ENCODE results near the gene TARBP1. TPM values are rescaled to one million over a fixed set of nuclear protein-coding genes. Genes with fewer than 3 reads are reported as not detected.
A peak's percentile ranks its signal among the peaks of the same experiment; 100 is the strongest.

Gene TARBP1
- total RNA-seq, 1 experiment from 2014 or later, result 47.3 TPM

DNA sequence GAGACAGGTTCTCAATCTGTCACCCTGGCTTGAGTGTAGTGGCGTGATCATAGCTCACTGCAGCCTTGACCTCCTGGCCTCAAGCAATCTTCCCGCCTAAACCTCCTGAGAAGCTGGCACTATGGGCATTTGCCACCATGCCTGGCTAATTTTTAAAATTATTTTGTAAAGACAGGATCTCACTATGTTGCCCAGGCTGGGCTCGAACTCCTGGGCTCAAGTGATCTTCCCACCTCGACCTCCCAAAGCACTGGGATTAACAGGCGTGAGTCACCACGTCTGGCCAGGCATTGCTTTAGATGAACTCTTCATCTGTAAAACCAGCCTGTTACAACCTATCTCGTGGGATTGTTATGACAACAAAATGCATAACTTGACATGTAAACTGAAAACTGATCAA, 103.3 kb downstream of the TARBP1 start:
- Histone ChIP-seq H3K27me3 (ENCODE audit: insufficient read depth, low read depth) (no peaks in the 10 kb centered on the region), H2AFZ (no peak overlapping the region), H3K9me2 (ENCODE audit: insufficient read depth) (no peaks in the 10 kb centered on the region), H3K9me3 (ENCODE audit: insufficient read depth, low read depth) (no peaks in the 10 kb centered on the region), H3K36me3 (ENCODE audit: low read depth) (peaks cover 36% of the 10 kb centered on the region), H3K4me3 (no peak overlapping the region), H4K20me1 (ENCODE audit: insufficient read depth) (no peaks in the 10 kb centered on the region), H3F3A (ENCODE audit: insufficient read depth, low read depth) (peaks cover 19% of the 10 kb centered on the region), H3K4me2 (peak overlapping the region; percentile 91; the same call in 1 of the 2 replicates), H3K79me2 (ENCODE audit: low read depth) (peaks cover 57% of the 10 kb centered on the region), H3K27ac (no peak overlapping the region), H3K4me1 (replicated peaks; ENCODE audit: insufficient read depth) (peaks cover 23% of the 10 kb centered on the region)
- intact Hi-C loops (cut with micrococcal nuclease; ENCODE audit: unreplicated experiment), result loop anchor here (10.0 kb wide), 1 partner anchor 719 kb away; no protein-coding TSS in a partner anchor
- TF ChIP-seq CTCF (conservative IDR thresholded peaks at IDR 0.05) (no peak), EZH2 (IDR thresholded peaks at IDR 0.05; ENCODE audit: low read depth) (no peak)
- ChIA-PET CTCF (no interaction called here), POLR2A (ENCODE audit: unreplicated experiment) (no interaction called here)
- DNase-seq, result no peak
- BruUV-seq (replicated peaks), result no TSS peak

- Histone ChIP-seq H3K4me2 (peak overlapping the region; percentile 91), H3K9me2 (ENCODE audit: insufficient read depth) (no peaks in the 10 kb centered on the region), H3K79me2 (ENCODE audit: low read depth) (peaks cover 50% of the 10 kb centered on the region), H3K4me3 (peak overlapping the region; percentile 98), H3K27ac (peak overlapping the region; percentile 99), H3K27me3 (ENCODE audit: insufficient read depth, low read depth) (no peaks in the 10 kb centered on the region), H2AFZ (peak overlapping the region; percentile 98), H3F3A (ENCODE audit: insufficient read depth, low read depth) (peaks cover 34% of the 10 kb centered on the region), H3K36me3 (ENCODE audit: low read depth) (peaks cover 23% of the 10 kb centered on the region), H3K4me1 (replicated peaks; ENCODE audit: insufficient read depth) (peaks cover 41% of the 10 kb centered on the region), H4K20me1 (ENCODE audit: insufficient read depth) (no peaks in the 10 kb centered on the region), H3K9me3 (ENCODE audit: insufficient read depth, low read depth) (0 out of 2 replicates have a peak, but pooled peaks cover 2% of the 10 kb centered on the region)
- no peak for DNase-seq
- ChIA-PET CTCF (interaction anchor here (0.6 to 1.1 kb wide), 4 partner anchors 18 to 250 kb away, joined by 3 to 4 read pairs (median 3); no protein-coding TSS in a partner anchor), POLR2A (ENCODE audit: unreplicated experiment) (interaction anchor here (0.6 to 0.7 kb wide), 8 partner anchors 11 to 1520 kb away, joined by 3 to 6 read pairs (median 4); no protein-coding TSS in a partner anchor)
- no TSS peak for BruUV-seq (replicated peaks)
- TF ChIP-seq EZH2 (IDR thresholded peaks at IDR 0.05; ENCODE audit: low read depth), result no peak
- TF ChIP-seq CTCF (conservative IDR thresholded peaks at IDR 0.05), result no peak
- intact Hi-C loops (cut with micrococcal nuclease; ENCODE audit: unreplicated experiment), result loop anchor here (5.0 to 10.0 kb wide), 2 partner anchors 721 to 953 kb away; partner anchors contain the start of genes ARID4B and GGPS1
Observed at GRCh38 chr1:234373959-234374254, 105.1 kb downstream of the TARBP1 start.

DNA sequence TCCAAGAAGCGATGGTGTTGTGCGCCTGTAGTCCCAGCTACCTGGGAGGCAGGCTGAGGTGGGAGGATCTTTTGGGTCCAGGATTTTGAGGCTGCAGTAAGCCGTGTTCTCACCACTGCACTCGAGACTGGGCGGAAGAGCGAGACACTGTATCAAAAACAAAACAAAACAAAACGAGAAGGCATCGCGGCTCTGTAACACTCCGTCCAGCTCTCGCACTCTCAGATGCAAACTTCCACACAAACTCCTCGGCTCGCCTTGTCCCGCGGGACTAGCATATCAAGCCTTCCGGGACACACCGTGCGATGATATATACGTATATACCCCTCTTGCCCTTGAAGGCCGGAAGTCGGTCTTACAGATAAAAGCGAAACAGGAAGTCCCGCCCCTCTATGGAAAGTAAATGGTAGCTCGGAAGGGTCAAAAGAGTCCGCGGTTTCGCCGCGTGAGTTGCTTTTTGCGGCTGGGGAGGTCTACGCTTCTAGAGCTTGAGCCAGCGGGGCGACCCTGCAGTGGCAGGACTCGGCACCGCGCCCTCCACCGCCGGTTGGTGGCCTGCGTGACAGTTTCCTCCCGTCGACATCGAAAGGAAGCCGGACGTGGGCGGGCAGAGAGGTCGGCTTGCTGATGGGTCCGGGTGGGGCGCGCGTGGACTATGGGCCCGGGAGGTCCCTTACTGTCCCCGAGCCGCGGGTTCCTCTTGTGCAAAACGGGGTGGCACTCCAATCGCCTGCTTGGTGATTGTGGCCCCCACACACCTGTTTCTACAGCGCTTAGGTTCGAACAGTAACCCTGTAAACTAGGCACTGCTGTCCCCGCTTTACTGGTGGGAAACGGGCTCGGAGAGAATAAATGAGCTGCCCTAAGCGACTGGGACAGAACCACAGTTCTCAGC, 105.7 kb downstream of the TARBP1 start, which contains the start of gene COA6:
COA6 (plus strand) TSS at position 393 of the 895 bp plus-strand sequence; CDS start at position 404, 11 bp downstream.
- Histone ChIP-seq H3K4me3 (peak within 1 kb of the TSS; percentile 98), H3K4me2 (peak within 1 kb of the TSS; percentile 91), H3K27ac (peak within 1 kb of the TSS; percentile 99), H2AFZ (peak within 1 kb of the TSS; percentile 98), H3F3A (ENCODE audit: insufficient read depth, low read depth) (peaks cover 34% of the 10 kb centered on the region), H3K4me1 (replicated peaks; ENCODE audit: insufficient read depth) (peaks cover 46% of the 10 kb centered on the region), H3K9me3 (ENCODE audit: insufficient read depth, low read depth) (0 out of 2 replicates have a peak, but pooled peaks cover 7% of the 10 kb centered on the region), H3K79me2 (ENCODE audit: low read depth) (peaks cover 50% of the 10 kb centered on the region), H3K27me3 (ENCODE audit: insufficient read depth, low read depth) (no peaks in the 10 kb centered on the region), H3K36me3 (ENCODE audit: low read depth) (peaks cover 22% of the 10 kb centered on the region), H4K20me1 (ENCODE audit: insufficient read depth) (no peaks in the 10 kb centered on the region), H3K9me2 (ENCODE audit: insufficient read depth) (no peaks in the 10 kb centered on the region)
- CTCF ChIA-PET, result interaction anchor here (0.6 to 1.1 kb wide), 3 partner anchors 18 to 120 kb away, joined by 3 to 4 read pairs (median 3); no protein-coding TSS in a partner anchor
- peak; percentile 90 to 92 for DNase-seq
- no peak for TF ChIP-seq EZH2 (IDR thresholded peaks at IDR 0.05; ENCODE audit: low read depth)
- no peak for TF ChIP-seq CTCF (conservative IDR thresholded peaks at IDR 0.05)
- POLR2A ChIA-PET (ENCODE audit: unreplicated experiment), result interaction anchor here (0.6 to 0.7 kb wide), 12 partner anchors 10 to 1520 kb away, joined by 3 to 6 read pairs (median 4); no protein-coding TSS in a partner anchor
- intact Hi-C loops (cut with micrococcal nuclease; ENCODE audit: unreplicated experiment), result loop anchor here (5.0 to 10.0 kb wide), 2 partner anchors 721 to 954 kb away; partner anchors contain the start of genes ARID4B and GGPS1
- BruUV-seq (replicated peaks), result TSS peak; percentile 98

Data from PC-9 (cell line).